Activated naive CD4-positive, alpha-beta T cell treated with anti-CD3 and anti-CD28 coated beads, Interleukin-2, amount 50 U/mL, for 16 hours (primary cell): ENCODE data around the gene AKAP10.
"Not testable (repeated sequence)": the region's sequence is repeated elsewhere in the genome, so short reads cannot be mapped to it uniquely, and the experiment has no call there.

Experiments used
- DNase-seq: peaks from one replicate; pipeline ENCODE4 v3.0.0-alpha.2; 2020

AKAP10 gene

GRCh38 chr17:19977293-19978208 is at the start of gene AKAP10:
Gene AKAP10 (minus strand): TSS chr17:19977828. CDS start chr17:19977679, 149 bp downstream.
- peak; percentile 96 for DNase-seq

GRCh38 chr17:20026960-20027359 is 49.3 kb upstream of the AKAP10 start:
- DNase-seq = no peak

GRCh38 chr17:20022701-20023100 is 45.1 kb upstream of the AKAP10 start:
- no peak for DNase-seq

GRCh38 chr17:20016475-20016992 is 38.9 kb upstream of the AKAP10 start:
- DNase-seq = not testable (repeated sequence)

- no peak for DNase-seq
Observed at GRCh38 chr17:20012017-20012536, 34.4 kb upstream of the AKAP10 start.

GRCh38 chr17:20010936-20011335 is 33.3 kb upstream of the AKAP10 start:
- DNase-seq = no peak

GRCh38 chr17:20010099-20010863 is 32.7 kb upstream of the AKAP10 start:
- DNase-seq = no peak

GRCh38 chr17:20009302-20010098 is 31.9 kb upstream of the AKAP10 start, which contains the start of gene SPECC1:
Gene SPECC1 (plus strand): TSS chr17:20009359. CDS start chr17:20096652, 87,293 bp downstream.
- DNase-seq = peak; percentile 86

- no peak for DNase-seq
Observed at GRCh38 chr17:20009052-20009301, 31.3 kb upstream of the AKAP10 start.

GRCh38 chr17:20008242-20009051 is 30.8 kb upstream of the AKAP10 start:
- DNase-seq = no peak

- DNase-seq = no peak
Observed at GRCh38 chr17:19996502-19996901, 18.9 kb upstream of the AKAP10 start.

GRCh38 chr17:19996086-19996485 is 18.5 kb upstream of the AKAP10 start:
- DNase-seq = no peak

- DNase-seq = peak; percentile 77
Observed at GRCh38 chr17:19992803-19993713, 15.4 kb upstream of the AKAP10 start.

- DNase-seq = no peak
Observed at GRCh38 chr17:19991252-19991885, 13.7 kb upstream of the AKAP10 start.

GRCh38 chr17:19987897-19988296 is 10.3 kb upstream of the AKAP10 start:
- no peak for DNase-seq

GRCh38 chr17:19986941-19987861 is 9.6 kb upstream of the AKAP10 start:
- no peak for DNase-seq

- no peak for DNase-seq
Observed at GRCh38 chr17:19979917-19980770, 2.5 kb upstream of the AKAP10 start.

- no peak for DNase-seq
Observed at GRCh38 chr17:19978805-19979211, 1.2 kb upstream of the AKAP10 start.
